HepG2 (cell line): Measurements from ENCODE around the gene USP28.

Source experiments
- CTCF ChIP-seq: sonication (generic); formaldehyde crosslinking; IDR thresholded peaks from 2 replicates; pipeline ENCODE4 v1.5.0; 2020; ENCODE audit warnings: mild to moderate bottlenecking, missing genetic modification reagents, moderate library complexity
- POLR2A ChIP-seq, 2 experiments: IDR thresholded peaks; 2 replicates each; pipeline ENCODE4 v1.6.1; 2011; ENCODE audit warnings: low read depth in 2 of 2, low read length in 2 of 2, mild to moderate bottlenecking in 1 of 2, moderate library complexity in 1 of 2; ENCODE audit not compliant: insufficient read depth in 1 of 2
- SAFB2 ChIP-seq: sonication (generic); formaldehyde crosslinking; IDR thresholded peaks from 2 replicates; pipeline ENCODE4 v1.5.1; 2020; ENCODE audit warnings: missing genetic modification reagents, low read depth, mild to moderate bottlenecking, borderline replicate concordance

- TF ChIP-seq POLR2A (IDR thresholded peaks at IDR 0.05; ENCODE audit: insufficient read depth in 1 of 2, low read depth in 2 of 2, low read length in 2 of 2) = no peak
- no peak for TF ChIP-seq SAFB2 (CRISPR knock-in tag)
- no peak for TF ChIP-seq CTCF
Measured at GRCh38 chr11:113865873-113866272, 9.5 kb downstream of the USP28 start.
